HepG2 (cell line): ENCODE data around the gene CHST6. TPM values are rescaled to one million over a fixed set of nuclear protein-coding genes. Genes with fewer than 3 reads are reported as not detected.

Source experiments
- MATR3 ChIP-seq: sonication (generic); formaldehyde crosslinking; IDR thresholded peaks from 2 replicates; pipeline ENCODE4 v1.4.0; 2020; ENCODE audit warnings: missing genetic modification reagents
- MEIS2 ChIP-seq: sonication (generic); formaldehyde crosslinking; IDR thresholded peaks from 2 replicates; pipeline ENCODE4 v1.9.0; 2021; ENCODE audit warnings: mild to moderate bottlenecking, missing genetic modification reagents
- MTA1 ChIP-seq: sonication (generic); formaldehyde crosslinking; IDR thresholded peaks from 2 replicates; pipeline ENCODE4 v1.4.0; 2020; ENCODE audit warnings: missing genetic modification reagents, mild to moderate bottlenecking, borderline replicate concordance
- MYPOP ChIP-seq: sonication (generic); formaldehyde crosslinking; IDR thresholded peaks from 2 replicates; pipeline ENCODE4 v1.8.1; 2023; ENCODE audit warnings: mild to moderate bottlenecking, moderate library complexity, missing genetic modification reagents
- NCOR1 ChIP-seq: fragments of 200-600 bp; sonication (generic); IDR thresholded peaks from 2 replicates; pipeline ENCODE4 v1.7.0; 2017; ENCODE audit warnings: antibody characterized with exemption, low read length, borderline replicate concordance
- SMARCE1 ChIP-seq: fragments of 450-650 bp; IDR thresholded peaks from 2 replicates; pipeline ENCODE4 v1.6.1; 2017; ENCODE audit warnings: borderline replicate concordance
- TOE1 ChIP-seq: sonication (generic); formaldehyde crosslinking; IDR thresholded peaks from 2 replicates; pipeline ENCODE4 v1.4.0; 2020; ENCODE audit warnings: mild to moderate bottlenecking, missing genetic modification reagents
- YEATS2 ChIP-seq: sonication (generic); formaldehyde crosslinking; IDR thresholded peaks from 2 replicates; pipeline ENCODE4 v1.4.0; 2020; ENCODE audit warnings: missing genetic modification reagents, borderline replicate concordance
- ZBTB44 ChIP-seq: sonication (generic); formaldehyde crosslinking; IDR thresholded peaks from 2 replicates; pipeline ENCODE4 v1.4.0; 2020; ENCODE audit warnings: missing genetic modification reagents
- ZNF292 ChIP-seq: sonication (generic); formaldehyde crosslinking; IDR thresholded peaks from 2 replicates; pipeline ENCODE4 v1.8.1; 2022; ENCODE audit warnings: mild to moderate bottlenecking, low read depth, missing genetic modification reagents, borderline replicate concordance
- ZNF574 ChIP-seq: sonication (generic); formaldehyde crosslinking; IDR thresholded peaks from 2 replicates; pipeline ENCODE4 v1.4.0; 2020; ENCODE audit warnings: missing genetic modification reagents
- ZNF687 ChIP-seq: sonication (generic); formaldehyde crosslinking; IDR thresholded peaks from 2 replicates; pipeline ENCODE4 v1.5.1; 2020; ENCODE audit warnings: mild to moderate bottlenecking, missing genetic modification reagents, moderate library complexity
- ZNF724P ChIP-seq: sonication (generic); formaldehyde crosslinking; IDR thresholded peaks from 2 replicates; pipeline ENCODE4 v1.8.0; 2022; ENCODE audit warnings: missing genetic modification reagents, borderline replicate concordance
- polyA plus RNA-seq, 8 experiments: library from polyadenylated mRNA; depleted of rRNA in 3 of 8; stranded (reverse) in 7 of 8; unstranded in 1 of 8; fragments of >200 nt; fragmentation: Illumina TruSeq in 4 of 8; extraction: Trizol in 4 of 8; gene quantifications; 2 replicates each; pipeline versions ENCODE4 v1.2.1 to v1.2.3, GENCODE V29; 2011 to 2016; ENCODE audit warnings: low read depth in 4 of 8, missing spikeins in 1 of 8, mixed read lengths in 1 of 8; ENCODE audit not compliant: insufficient read depth in 1 of 8
- total RNA-seq, 5 experiments: library from RNA; depleted of rRNA; stranded (reverse); fragments of >200 nt; fragmentation: Illumina TruSeq; extraction: Trizol; gene quantifications; 2 replicates each; pipeline ENCODE4 v1.2.3, GENCODE V29; 2016; ENCODE audit warnings: low read depth in 1 of 5
- TF ChIP-seq, protein P1 (sequence below): sonication (generic); formaldehyde crosslinking; IDR thresholded peaks from 2 replicates; pipeline ENCODE4 v1.4.0; 2020; ENCODE audit warnings: low read depth, mild to moderate bottlenecking, missing genetic modification reagents
- TF ChIP-seq, protein P2 (sequence below): sonication (generic); formaldehyde crosslinking; conservative IDR thresholded peaks from 2 replicates; pipeline ENCODE4 v1.4.0; 2020; ENCODE audit warnings: missing genetic modification reagents

Gene CHST6
- total and polyA plus RNA-seq, 2 of the 13 experiments (the other 11 are each of a cell fraction or from before 2014, with no cell fraction given): 0.18 to 0.91 TPM

GRCh38 chr16:75486014-75486675 lies 9.1 kb downstream of the CHST6 start (continued):
- TF ChIP-seq ZNF574 (peak; percentile 45; the same call in 1 of the 2 replicates), NCOR1 (no peak), ZNF292 (peak; percentile 54; the same call in 1 of the 2 replicates), MYPOP (CRISPR knock-in tag) (no peak; the same call in 1 of the 2 replicates), YEATS2 (CRISPR knock-in tag) (0 out of 2 replicates have a peak, but pooled peaks have one; percentile 45), MATR3 (CRISPR knock-in tag) (no peak), TOE1 (CRISPR knock-in tag) (no peak), MEIS2 (0 out of 2 replicates have a peak, but pooled peaks have one; percentile 49), MTA1 (CRISPR knock-in tag) (0 out of 2 replicates have a peak, but pooled peaks have one; percentile 27), ZNF724P (CRISPR knock-in tag) (no peak), SMARCE1 (no peak), ZBTB44 (CRISPR knock-in tag) (no peak), ZNF687 (peak; percentile 67)
- TF ChIP-seq, protein P1, sequence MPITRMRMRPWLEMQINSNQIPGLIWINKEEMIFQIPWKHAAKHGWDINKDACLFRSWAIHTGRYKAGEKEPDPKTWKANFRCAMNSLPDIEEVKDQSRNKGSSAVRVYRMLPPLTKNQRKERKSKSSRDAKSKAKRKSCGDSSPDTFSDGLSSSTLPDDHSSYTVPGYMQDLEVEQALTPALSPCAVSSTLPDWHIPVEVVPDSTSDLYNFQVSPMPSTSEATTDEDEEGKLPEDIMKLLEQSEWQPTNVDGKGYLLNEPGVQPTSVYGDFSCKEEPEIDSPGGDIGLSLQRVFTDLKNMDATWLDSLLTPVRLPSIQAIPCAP (CRISPR knock-in tag): no peak
- TF ChIP-seq, protein P2, sequence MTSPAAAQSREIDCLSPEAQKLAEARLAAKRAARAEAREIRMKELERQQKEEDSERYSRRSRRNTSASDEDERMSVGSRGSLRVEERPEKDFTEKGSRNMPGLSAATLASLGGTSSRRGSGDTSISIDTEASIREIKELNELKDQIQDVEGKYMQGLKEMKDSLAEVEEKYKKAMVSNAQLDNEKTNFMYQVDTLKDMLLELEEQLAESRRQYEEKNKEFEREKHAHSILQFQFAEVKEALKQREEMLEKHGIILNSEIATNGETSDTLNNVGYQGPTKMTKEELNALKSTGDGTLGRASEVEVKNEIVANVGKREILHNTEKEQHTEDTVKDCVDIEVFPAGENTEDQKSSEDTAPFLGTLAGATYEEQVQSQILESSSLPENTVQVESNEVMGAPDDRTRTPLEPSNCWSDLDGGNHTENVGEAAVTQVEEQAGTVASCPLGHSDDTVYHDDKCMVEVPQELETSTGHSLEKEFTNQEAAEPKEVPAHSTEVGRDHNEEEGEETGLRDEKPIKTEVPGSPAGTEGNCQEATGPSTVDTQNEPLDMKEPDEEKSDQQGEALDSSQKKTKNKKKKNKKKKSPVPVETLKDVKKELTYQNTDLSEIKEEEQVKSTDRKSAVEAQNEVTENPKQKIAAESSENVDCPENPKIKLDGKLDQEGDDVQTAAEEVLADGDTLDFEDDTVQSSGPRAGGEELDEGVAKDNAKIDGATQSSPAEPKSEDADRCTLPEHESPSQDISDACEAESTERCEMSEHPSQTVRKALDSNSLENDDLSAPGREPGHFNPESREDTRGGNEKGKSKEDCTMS (CRISPR knock-in tag): no peak
